CMK (cell line): ENCODE measurements around the gene AP3S2.
A peak's percentile ranks its signal among the peaks of the same experiment; 100 is the strongest.

ENCODE experiments used
- DNase-seq: peaks from one replicate; pipeline ENCODE4 v3.0.0-alpha.2; 2010; ENCODE audit warnings: low read depth

The AP3S2 gene

DNA sequence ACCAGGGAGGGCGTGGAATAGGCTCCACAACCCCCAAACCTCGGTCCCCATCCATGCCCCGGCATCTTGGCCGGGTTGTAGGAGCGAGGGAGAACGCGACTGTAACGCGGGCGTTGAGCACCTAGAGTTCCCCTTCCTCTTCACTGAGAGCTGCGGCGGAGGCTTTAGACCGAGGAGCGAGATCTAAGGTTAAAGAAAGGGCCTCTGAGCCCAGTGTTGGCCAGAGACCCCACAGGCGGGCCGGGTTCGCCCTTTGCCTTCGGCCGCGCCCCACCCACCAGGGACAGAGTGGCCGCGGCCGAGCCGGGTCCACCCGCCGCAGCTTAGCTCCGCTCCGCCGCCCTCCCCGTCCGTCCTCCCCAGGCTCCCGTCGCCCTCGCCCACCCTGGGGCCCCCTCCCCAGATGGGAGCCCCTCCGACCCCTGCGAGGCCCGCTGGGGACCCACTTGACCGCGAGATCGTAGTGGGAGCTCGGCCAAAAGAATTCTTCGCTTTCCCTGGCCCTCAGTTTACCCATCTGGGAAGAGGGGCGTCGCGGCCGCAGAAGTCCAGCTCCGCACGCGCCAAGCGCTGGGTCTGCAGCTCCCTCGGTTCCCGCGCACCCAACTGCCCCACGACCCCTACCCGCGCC lies 79.6 kb downstream of the AP3S2 start:
- DNase-seq, result no peak

- no peak for DNase-seq
These were observed 80.2 kb downstream of the AP3S2 start for GRCh38 chr15:89813381-89814111.

GRCh38 chr15:89812847-89813320 lies 80.9 kb downstream of the AP3S2 start:
- no peak for DNase-seq

GRCh38 chr15:89812011-89812846 lies 81.6 kb downstream of the AP3S2 start:
- DNase-seq, result peak; percentile 70

DNA sequence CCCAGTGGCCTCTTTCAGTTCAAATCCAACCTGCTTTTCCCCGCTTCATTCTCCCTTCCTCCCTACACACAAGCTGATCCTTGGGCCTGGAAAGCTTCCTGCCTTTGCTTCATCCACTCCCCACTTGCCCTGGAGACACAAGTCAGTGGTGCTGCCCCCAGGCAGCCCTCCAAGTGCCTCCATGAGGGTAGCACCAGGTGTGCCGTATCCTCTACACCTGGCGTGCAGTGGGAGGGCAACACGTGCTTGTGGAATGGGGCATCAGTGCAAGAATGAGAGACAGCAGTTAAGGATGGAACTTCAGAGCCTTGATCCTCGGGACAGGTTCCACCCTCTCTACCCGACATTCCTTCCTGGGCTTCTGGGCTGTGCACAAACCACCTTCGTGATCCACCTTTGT lies 83.0 kb downstream of the AP3S2 start:
- DNase-seq, result no peak

- DNase-seq, result no peak
These were observed 84.0 kb downstream of the AP3S2 start for GRCh38 chr15:89809787-89810148.

GRCh38 chr15:89809093-89809786 lies 84.6 kb downstream of the AP3S2 start:
- no peak for DNase-seq

DNA sequence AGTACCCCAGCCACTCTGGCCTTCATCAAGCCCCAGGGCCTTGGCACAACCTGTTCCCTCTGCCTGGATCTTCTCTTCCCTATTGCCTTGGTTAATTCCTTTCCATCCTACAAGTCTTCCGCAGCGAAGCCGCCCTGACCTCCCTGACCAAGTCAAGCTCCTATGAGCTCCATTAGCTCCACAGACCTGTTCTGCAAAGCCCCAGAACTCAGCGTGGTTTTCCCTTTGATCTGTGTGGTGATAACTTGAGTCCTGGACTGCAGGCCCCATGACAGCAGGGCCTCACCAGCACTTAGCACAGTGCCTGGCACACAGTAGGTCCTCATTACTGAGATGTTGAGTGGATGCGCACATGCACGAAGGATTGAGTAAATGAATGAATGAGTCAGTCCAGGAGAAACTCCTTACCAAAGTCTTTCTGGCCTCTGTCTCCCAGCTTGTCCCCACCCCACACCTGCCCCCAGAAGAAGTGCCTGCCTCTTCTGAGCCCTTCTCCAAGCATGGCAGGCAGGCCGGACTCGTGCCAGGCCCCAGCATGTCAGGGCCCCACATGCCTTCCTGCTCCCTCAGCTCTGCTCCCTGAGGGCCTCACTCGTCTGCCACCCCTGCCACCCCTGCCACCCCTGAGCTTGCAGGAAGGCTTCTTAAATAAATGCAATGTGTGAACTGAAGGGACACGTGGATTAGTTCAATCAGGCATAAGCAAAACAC lies 85.5 kb downstream of the AP3S2 start:
- no peak for DNase-seq

DNA sequence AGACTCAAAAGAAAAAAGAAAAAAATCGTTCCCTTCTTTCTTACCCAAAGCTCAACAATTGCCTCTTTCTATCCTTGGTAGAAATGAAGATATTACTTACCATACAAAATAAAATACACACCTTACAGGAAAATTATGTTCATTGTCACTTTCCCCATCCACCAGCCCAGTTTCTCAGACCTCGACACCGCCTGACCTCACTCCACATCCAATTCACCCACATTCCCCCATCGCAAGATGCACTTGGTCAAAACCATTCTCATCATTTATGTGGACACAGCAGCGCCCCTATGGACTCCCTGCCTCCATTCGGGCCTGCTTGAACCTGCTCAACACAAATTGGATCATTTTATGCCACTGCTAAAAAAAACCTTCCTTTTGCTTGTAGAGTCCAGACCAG lies 86.1 kb downstream of the AP3S2 start:
- no peak for DNase-seq

DNA sequence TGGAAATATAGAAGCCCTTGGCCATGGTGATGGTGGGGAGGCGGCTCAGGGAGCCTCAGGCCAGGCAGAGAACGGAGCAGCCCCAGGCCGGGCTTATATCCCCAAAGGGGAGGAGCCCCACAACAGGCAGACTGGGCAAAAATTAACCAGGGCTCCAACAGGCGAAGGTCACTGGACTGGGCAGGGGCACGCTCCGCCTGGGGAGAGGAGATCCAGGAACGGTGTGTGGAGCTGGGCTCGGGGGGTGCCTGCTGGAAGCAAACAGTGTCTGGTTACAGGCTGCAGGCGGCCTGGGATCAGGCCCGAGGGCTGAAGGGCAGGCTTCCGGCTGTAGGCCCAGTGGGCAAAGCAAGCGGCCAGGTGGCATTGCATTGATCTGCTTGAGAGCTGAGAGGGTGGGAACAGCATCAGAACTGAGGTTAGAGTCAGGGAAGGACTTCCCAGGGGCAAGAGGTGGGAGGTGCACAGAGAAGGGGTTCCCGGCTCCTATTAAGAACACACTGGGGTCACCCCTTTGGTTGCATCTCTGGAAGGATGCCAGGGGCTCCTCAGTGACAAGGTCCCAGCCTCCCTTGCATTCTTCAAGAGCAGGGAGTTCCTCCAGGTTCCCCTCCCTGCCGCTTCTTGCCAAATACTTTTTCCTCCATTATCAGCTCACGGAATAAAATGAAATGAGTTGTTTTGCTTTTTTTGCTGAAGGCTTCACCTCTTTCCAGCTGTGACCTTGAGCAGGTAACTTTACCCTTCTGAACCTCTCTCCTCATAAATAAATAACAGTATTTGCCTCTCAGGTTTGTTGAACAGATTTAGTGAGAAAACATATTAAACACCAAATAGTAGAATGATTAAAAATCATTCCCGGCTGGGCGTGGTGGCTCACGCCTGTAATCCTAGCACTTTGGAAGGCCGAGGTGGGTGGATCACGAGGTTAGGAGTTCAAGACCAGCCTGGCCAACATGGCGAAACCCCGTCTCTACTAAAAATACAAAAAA lies 86.9 kb downstream of the AP3S2 start:
- DNase-seq, result no peak

DNA sequence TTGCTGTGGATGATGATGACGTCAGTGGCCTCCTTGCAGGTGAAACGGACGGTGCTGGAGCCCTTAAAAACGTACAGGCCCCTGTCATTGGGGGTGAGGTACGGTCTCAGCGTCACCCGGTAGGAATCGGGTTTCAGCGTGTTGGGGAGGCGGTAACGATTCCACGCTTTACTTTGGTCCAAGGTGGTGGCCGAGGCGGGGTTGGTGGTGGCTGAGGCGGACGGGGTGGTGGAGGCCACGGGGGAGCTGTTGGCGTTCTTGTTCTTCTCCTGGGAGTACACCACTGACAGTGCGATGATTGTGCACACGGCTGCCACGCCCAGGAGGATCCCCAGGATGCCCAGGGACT lies 87.6 kb downstream of the AP3S2 start:
- no peak for DNase-seq

DNA sequence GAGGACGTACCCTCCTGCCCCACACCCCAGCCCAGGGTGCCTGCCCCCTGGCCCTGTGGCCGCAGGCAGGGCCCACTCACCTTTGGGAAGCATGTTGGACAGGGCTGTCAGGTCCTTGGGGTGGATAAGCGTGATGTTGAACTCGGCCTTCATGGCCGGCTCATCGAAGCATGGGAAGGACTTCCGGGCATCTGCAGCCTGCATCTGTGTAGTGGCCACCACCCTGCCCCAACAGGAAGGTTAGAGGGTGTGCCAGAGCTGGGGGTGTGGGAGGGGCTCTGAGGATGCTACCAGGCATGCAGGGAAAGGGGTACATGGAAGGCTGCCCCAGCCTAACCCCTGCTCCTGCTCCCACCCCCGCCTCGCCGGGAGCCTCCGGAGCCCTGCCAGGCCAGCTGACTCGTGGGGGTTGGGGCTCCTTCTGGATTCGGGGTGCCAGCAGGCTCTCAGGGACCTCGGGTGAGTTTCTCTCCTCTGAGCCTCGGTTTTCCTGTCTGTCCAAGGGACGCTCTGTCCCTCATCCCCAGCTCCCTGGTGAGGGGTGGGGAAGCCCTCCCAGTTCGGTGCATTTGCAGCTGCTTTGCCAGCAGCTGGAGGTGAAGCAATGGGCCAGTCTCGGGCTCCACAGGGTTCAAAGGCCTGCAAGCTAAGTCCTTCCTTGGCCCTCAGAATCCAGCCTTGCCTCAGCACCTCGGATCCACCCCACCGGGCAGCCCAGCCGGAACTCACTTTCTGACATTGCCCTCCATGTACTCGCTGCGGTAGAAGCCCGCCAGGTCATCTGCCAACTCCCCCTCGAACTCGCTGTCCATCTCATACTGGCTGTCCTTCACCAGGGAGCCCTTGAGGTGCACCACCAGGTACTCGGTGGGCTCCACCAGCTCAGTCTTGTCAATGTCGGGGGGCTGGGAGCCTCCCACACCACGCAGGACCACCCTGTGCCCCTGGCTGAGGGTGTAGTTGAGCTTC lies 88.3 kb downstream of the AP3S2 start:
- no peak for DNase-seq

- DNase-seq, result no peak
These were observed 89.6 kb downstream of the AP3S2 start for GRCh38 chr15:89803941-89804800.

DNA sequence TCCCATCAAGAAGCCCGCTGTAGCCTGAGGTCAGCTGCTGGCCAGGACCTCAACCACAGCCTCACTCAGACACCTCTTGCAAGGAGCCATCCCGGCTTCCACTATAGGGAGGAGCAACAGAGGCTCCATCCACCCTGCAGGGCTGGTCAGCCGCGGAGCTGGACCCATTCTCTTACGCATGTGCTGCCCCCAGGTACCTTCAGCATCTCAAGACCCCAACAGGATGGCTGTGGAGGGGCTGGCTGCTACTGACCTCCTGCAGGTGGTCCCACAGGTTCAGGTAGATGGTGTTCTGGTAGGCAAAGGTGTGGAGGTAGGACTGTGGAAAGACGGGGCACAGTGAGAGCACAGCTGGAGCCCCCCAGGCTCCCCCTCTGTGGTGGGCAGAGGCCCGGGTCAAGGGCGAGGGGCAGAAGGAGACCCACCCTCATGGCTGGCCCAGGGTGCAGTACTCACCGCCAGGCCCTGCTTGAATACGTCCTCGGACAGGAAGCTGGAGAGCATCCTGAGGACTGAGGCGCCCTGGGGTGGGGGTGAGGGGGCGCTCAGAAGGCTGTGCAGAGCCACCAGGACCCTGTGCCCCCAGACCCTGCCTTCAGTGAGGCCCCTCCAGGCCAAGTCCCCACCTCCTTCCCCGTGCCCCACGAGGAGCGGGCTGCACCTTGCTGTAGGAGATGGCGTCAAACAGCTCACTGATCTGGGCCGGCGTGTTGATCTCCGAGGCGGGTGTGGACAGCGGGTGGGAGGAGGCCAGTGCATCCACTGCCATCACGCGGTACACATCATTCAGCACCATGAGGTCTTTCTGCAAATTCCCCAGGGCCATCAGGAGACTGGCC lies 90.6 kb downstream of the AP3S2 start:
- DNase-seq, result no peak

DNA sequence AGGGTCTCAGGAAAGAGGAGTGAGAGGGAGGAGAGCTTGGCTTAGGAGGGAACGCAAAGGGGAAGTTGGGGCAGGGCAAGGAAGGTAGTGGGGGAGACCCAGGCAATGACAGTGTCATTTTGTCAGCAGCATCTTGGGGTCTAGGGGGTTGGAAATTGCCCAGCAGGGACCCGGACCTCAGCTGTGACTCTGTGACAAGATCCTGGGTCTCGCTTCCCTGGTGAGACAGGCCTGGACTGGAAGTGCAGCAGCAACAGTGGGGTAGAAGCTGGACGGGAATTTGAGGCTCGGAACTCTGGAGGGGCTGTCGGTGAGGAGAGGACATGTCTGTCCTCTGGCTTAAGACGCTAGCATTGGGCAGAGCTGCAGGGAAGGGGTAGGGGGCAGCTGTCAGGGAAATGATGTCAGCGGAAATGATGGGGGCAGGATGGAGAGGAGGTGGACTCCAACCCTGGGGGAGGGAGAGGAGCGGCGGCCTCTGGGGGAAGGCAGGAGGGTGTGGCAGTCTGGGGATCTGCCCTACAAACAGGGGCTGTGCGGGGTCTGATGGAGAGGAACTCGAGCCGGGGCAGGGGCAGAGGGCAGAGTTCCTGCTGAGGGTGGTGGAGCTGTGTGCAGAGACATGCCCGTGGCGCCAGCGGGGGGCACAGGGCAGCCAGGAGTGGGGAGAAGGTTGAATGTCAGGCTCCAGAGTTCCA lies 91.4 kb downstream of the AP3S2 start:
- no peak for DNase-seq

GRCh38 chr15:89801471-89802195 lies 92.2 kb downstream of the AP3S2 start:
- no peak for DNase-seq
